ENCODE measurements around the gene NUP42.

DNA sequence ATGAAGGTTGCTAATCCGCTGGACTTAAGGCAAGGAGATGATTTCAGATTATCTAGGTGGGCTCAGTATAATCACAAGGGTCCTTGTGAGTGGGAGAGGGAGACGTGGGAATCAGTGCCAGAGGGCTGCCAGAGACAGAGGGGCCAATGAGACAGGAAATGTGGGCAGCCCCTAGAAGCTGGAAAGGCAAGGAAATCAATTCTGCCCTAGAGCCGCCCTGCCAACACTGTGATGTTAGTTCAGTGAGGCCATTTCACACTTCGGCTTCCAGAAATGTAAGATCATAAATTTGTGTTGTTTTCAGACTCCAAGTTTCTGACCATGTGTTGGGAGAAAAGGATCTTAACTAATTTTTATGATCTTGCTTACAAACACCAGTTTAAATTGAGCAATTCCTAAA is 61.1 kb downstream of the NUP42 start:
- TF ChIP-seq, protein P1, sequence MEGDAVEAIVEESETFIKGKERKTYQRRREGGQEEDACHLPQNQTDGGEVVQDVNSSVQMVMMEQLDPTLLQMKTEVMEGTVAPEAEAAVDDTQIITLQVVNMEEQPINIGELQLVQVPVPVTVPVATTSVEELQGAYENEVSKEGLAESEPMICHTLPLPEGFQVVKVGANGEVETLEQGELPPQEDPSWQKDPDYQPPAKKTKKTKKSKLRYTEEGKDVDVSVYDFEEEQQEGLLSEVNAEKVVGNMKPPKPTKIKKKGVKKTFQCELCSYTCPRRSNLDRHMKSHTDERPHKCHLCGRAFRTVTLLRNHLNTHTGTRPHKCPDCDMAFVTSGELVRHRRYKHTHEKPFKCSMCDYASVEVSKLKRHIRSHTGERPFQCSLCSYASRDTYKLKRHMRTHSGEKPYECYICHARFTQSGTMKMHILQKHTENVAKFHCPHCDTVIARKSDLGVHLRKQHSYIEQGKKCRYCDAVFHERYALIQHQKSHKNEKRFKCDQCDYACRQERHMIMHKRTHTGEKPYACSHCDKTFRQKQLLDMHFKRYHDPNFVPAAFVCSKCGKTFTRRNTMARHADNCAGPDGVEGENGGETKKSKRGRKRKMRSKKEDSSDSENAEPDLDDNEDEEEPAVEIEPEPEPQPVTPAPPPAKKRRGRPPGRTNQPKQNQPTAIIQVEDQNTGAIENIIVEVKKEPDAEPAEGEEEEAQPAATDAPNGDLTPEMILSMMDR (IDR thresholded peaks at IDR 0.05): no peak
- TF ChIP-seq POLR2A (IDR thresholded peaks at IDR 0.05): no peak

Data from lower leg skin (tissue), 3 donors.